GM18498 (cell line): ENCODE results near the gene GPR107.

Experiments
- ATAC-seq: cut with Tn5 transposase; IDR thresholded peaks from one replicate; pipeline ENCODE4 v1.9.1; 2021; ENCODE audit warnings: mild to moderate bottlenecking, moderate library complexity; ENCODE audit not compliant: unreplicated experiment

Gene GPR107

DNA sequence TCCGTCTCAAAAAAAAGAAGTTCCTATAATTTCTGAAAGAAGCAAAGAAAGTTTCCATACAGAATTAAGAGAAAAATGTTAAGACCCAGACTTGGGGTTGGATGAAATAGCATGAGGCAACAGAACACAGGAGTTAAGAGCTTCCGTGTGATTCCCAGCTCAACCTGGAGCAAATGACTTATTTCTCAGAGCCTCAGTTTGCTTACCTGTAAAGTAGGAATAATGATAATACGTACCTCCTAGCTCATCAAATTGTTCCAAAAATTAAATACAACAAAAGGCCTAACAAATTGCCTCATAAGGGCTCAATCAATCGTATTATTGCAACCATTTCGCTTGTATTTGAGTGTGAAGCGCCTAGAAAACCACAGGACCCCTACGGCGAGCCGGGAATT, 600 bp upstream of the GPR107 start:
- ATAC-seq: no peak

DNA sequence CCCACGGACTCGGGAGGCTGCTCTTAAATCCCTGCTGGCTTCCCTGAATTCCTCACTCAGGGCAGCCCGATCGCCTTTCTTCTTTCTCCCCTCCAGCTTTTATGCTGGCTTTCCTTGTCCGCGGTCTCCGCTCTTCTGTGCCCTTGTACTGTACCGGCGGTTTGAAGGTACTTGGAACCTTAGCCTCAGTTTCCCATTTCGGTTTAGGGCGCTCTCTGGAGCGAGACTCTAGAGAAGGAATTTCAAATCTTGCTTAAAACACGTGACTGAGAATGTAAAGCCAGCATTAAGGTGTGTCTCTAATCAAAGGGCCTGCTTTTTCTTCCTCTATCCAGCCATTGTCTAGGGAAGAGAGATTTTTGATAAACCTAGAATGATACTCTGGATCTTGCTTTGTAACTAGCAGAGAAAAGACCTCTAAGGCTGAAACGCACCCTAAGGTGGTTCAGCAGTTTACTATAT, 650 bp downstream of the GPR107 start:
- ATAC-seq: no peak

DNA sequence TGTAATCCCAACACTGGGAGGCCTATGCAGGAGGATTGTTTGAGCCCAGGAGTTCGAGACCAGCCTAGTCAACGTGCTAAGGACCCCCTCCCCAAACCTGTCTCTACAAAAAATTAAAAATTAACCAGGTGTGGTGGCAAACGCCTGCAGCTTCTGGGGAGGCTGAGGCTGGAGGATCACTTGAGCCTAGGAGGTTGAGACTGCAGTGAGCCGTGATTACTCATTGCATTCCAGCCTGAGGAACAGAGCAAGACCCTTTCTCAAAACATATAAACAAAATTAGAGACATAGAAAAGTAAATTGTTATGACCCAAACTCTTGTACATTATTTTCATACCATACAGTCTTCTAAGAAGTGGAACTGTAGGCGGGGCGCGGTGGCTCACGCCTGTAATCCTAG, 1.1 kb downstream of the GPR107 start:
- ATAC-seq: no peak

DNA sequence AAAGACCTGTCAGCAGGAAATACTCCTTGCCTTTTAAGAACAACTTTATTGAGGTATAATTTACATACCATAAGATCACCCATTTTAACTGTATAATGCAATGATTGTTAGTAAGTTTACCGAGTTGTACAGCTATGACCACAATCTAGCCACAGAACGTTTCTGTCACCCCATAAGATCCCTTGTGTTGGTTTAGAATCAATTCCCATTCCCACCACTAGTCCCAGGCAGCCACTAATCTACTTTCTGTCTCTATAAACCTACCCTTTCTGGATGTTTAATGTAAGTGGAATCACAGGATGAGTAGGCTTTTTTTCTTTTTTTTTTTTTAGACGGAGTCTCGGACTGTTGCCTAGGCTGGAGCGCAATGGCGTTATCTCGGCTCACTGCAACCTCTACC, 4.4 kb downstream of the GPR107 start:
- no peak for ATAC-seq

DNA sequence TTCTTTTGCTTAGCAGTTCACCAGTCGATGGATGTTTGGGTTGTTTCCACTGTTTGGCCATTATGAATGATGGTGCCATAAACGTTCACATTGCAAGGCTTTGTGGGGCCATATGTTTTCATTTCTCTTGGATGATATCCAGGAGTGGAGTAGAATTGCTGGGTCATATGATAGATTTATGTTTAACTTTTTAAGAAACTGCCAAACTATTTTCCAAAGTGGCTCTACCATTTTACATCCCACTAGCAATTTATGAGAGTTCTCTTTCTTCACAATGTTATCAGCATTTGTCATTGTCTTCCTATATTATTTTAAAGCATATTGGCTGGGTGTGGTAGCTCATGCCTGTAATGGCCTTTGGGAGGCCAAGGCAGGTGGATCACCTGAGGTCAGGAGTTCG, 5.2 kb downstream of the GPR107 start:
- no peak for ATAC-seq

DNA sequence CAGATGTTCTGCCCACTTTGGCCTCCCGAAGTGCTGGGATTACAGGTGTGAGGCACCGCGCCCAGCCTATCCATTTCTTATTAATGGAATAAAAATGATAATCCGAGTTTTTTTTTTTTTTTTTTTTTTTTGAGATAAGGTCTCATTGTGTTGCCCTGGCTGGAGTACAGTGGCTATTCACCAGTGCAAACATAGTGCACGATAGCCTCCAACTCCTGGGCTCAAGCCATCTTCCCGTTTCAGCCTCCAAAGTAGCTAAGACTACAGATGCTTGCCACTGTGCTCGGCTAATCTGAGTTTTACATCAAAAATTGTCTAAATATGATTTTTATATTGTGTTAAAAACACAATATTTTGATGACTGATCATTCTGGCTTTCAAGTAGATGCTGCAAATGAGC, 6.6 kb downstream of the GPR107 start:
- no peak for ATAC-seq

DNA sequence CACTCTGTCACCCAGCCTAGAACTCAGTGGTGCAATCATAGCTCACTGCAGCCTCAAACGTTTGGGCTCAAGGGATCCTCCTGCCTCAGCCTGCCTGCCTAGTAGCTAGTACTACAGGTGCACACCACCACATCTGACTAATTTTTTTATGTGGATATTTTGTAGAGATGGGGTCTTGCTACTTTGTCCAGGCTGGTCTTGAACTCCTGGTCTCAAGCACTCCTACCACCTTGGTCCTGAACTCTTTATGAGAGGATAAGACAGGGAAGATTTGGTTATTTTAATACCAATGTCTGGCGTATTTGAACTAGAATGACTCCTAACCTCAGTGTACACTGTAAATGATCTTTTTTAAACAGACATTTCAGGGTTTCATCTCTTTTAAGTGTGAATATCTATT, 9.0 kb downstream of the GPR107 start:
- no peak for ATAC-seq

DNA sequence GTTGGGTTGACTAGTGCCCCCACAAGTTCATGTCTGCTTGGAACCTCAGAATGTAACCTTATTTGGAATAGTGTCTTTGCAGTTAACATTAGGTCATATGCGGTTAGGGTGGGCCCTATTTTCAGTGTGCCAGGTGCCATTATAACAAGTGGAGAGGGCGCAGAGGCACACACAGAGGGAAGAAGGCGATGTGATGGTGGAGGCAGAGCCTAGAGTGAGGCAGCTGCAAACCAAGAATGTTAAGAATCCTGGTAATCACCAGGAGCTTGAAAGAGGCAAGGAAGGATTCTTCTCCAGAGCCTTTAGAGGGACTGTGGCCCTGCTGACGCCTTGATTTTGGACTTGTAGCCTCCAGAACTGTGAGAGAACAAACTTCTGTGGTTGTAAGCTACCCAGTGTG, 10.9 kb downstream of the GPR107 start:
- no peak for ATAC-seq

DNA sequence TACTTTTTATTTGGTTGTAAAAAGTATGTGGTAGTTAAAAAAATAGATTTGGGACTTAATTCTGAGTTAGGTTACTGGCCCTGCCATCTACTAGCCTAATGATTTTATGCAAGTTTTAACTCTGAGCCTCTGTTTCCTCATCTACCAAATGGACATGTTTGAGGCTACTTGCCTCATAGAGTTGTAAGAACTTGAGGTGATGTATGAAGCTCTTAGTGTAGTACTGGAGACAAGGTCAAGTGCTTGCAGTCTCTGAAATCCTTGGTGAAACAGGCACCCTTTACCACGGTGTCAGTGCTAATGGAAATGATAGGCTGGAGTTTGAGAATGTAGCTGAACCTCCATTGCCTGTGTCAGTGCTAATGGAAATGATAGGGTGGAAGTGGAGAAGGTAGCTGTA, 15.3 kb downstream of the GPR107 start:
- no peak for ATAC-seq

DNA sequence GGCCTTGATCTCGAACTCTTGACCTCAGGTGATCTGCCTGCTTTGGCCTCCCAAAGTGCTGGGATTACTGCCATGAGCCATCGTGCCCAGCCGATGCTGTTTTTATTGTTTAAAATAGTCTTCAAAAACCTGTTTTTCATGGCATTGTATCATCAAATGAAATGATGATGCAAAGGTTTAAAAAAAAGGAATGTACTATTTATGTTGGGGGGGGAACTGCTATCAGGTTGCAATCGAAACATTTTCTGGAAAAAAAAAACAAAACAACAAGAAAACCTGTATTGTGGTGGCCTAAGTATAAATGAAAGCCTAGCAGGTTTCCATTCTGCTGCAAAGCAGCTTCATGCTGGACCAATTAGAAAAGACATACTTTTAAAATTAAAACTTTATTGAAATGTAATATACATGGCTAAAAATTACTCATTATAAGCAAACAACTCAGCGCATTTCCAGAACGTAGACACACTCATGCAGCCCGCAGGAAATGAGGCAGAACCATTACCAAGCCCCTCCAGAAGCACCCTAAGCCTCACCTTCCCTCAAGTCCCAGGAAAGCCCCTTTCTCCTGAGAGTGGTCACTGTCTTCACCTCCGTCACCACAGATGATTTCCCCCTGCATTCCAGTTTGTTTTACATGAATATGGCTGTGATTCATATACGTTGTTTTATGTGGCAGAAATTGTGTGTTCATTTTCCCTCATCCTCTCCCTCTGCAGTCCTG, 19.0 kb downstream of the GPR107 start:
- no peak for ATAC-seq

DNA sequence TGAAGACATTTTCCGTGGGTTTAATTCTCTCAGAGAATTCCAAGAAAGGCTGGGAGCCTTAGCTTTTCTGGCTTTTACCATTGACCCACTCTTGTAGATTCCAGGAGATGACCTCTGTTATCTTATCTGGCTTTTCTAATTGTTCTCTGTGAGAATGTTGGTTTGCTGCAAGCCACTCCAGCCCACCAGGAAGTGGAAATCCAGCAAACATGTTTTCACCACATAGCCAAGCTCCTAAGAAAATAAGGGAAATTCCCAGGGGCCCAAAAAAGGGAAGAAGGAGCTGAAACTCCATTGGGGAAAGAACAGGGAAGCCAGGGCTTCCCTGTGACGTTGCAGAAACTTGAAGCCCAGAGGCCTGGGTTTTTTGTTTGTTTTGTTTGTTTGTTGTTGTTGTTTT, 19.7 kb downstream of the GPR107 start:
- no peak for ATAC-seq

DNA sequence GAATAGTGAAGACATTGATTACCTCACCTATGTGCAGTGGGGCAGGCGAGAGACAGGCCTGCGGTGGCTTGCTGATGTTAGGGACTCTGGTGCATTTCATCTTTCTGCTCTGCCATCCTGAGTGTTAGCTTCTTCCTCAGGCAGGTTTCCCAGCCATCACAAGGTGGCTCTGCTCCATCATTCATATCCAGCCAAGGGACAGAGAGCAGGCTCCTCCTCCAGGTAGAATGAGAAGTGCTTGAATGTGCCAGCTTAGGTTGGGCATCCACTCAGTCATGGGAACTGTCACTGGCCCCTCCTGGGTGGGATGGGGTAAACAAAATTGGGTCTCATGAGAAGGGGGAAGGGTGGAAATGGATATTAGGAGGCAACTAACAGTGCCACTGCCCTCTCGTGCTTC, 24.8 kb downstream of the GPR107 start:
- ATAC-seq: no peak

DNA sequence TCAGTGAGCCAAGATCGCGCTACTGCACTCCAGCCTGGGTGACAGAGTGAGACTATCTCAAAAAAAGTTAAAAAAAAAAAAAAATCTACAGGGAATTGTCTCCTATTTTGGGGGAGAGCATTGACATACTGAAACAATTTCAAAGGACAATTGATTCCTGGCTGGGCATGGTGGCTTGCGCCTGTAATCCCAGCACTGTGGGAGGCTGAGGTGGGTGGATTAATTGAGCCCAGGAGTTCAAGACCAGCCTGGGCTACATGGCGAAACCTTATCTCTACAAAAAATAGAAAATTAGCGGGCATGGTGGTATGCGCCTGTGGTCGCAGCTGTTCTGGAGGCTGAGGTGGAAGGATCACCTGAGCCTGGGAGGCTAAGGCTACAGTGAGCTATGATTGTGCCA, 30.6 kb downstream of the GPR107 start:
- no peak for ATAC-seq

DNA sequence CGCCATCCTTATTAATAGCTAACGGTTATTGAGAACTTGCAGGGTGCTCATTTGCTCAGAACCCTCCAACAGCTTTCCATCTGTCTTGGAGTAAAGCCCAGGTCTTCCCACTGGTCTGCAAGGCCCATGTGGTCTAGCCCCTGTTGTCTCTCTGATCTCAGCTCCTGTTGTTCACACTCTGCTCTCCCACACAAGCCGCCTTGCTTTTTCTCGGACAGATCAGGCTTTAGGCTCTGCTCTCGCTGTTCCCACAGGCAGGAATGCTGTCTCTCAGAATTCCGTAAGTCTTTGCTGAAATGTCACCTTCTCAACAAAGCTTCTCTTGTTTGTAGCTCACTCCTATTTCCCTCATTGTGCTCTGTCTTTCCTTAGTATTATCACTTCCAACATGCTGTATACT, 34.3 kb downstream of the GPR107 start:
- no peak for ATAC-seq

DNA sequence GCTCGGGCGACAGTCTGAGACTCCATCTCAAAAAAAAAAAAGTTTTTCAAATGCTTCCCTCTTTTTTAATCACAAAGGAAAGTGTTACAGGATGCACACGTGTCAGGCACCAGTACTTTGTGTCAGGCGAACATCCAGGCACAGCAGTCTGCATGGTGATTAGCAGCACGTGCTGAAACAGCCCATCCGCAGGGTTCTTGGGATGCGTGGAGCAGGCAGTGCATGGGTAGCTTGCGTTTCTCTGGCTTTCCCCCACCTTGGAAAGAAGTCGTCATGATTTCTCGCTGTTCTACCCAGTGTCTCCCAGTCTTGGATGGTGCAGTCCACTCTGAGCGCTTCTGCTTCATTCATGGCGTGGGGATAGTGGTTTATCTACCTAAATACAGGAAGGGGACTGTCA, 35.4 kb downstream of the GPR107 start:
- ATAC-seq: no peak

DNA sequence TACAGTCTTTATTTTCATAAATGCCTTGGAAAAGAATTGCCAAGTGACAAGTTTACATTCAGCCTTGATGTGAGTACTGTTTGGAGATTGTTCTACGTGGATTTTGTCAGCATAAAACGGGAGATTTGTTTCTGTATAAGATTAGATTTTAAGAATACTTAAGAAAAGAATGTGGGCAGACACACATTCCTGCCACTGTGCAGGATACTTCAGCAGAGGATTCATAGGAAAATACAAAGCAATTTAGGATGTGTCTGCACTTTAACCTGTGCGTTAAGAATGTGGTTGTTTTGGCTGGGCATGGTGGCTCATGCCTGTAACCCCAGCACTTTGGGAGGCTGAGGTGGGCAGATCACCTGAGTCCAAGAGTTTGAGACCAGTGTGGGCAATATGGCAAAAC, 37.2 kb downstream of the GPR107 start:
- ATAC-seq: no peak

DNA sequence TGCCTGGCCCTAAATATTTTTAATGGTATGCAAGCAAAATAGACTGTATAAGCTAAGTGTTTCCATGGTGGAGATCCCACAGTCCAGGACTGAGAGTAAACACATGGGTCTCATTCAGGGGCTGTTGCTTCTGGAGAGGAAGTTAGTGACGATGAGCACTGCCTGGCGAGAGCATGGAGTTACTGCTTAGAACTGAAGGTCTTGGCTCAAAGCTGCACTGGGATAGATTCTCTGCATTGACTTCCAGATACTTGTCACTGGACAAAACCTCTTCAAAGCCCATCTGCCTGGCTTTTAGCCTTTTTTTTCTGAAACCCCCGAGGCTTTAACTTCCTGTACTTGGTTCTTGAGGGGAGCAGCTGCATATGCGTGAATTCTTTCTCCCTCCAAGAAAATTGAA, 39.2 kb downstream of the GPR107 start:
- no peak for ATAC-seq

DNA sequence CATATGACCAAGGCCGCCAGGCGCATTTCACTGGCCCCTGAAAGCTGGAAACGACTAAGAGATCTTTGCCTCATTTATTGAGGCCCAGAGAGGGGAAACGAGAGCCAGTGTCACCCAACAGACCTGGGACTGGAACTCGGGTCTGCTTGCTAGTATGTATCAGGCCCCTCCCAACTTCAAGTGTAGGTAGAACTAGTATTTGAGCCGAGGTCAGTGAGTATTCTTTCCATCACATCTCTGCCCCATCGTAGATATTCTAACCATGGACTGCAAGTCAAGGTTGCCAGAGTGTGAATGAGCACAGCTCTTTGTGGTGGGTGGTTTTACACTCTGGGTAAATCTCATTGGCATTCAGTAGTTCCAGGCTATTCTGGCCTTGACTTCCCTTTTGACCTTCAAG, 42.2 kb downstream of the GPR107 start:
- no peak for ATAC-seq

DNA sequence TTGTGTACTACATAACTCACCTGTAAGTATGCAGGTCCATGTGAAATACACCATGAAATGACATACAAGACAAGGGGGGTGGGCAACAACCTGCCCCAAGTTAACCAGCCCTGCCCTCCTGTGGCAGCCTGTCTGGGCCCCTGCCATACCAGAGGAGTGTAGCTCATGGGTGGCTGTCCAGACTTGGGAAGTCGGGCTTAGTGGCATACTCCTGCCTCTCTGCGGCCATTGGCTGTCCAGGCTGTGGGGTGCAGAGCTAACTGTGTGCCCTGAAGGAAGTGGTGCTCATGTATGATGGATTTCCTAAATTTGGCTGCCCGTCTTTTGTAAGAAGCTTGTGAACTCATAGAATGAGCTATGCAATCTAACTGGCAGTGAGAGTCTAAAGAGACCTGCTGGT, 47.0 kb downstream of the GPR107 start:
- ATAC-seq: no peak

DNA sequence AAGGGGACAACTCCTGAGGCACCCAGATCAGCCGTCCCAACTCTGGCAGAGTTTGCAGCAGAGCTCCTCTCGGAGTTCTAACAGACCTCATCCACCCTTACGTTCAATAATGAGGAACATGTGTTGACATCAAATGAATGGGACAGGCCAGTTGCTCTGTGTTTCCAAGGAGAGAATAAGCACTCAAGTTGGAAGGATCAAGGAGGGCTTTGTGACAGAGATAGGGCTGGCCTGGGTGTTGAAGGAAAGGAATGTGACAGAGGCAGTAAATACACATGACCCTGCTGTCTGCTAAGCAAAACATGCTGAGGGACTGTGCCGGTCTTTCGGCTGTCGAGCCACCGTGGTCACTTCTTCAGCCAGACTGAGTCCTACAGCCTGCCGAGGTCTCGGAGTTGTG, 48.2 kb downstream of the GPR107 start:
- ATAC-seq: no peak

DNA sequence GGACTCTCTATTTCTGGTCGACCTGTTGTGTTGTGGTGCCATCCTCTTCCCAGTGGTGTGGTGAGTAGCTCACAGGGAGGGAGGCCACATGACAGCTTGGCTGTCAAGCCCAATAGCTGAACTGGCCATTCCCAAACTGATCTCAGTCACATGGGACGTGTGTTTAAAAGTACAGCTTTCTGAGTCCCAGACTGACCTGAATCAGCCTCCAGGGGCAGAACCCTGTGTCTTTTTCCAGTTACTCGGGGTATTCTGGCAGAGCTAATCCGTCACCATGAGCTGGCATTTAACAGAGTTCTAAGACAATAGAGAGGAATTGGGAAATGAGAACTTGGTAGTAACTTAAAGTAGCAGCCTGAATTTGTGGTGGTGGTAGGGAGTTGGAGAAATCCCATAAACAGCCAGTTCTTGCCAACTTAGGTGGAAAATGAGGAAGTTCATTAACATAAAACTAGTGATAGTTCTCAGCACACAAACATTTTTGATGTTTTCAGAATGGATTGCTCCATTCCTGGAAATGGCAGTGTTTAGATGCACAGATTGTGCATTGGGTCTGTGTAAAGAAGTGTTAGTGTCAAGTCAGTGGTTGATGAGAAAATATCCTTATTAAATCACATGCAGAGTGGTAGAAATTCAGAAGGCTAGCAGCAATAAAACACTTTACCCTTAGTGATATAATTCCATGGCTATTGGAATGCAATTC, 50.9 kb downstream of the GPR107 start:
- no peak for ATAC-seq

DNA sequence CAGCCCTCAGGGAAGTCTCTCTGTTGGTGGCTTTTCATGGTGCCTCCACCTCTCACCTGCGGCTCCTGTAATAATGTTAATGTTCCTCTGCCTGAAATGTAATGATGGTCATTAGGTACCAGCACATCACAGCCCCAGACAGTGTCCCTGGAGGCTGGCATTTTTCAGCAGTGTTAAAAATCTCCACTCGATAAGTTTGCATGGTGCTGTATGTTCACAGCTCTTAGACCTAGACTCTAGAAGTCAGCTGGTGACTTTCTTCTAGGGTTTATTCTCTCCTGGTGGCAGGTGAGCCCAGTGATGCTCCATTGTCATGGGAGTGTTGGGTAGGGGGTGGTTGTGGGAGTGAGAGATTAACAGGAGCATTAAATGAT, 53.1 kb downstream of the GPR107 start:
- no peak for ATAC-seq
